Subcutaneous abdominal adipose tissue (tissue), 5 donors: Measurements from ENCODE around the gene BCR.
A peak's percentile ranks its signal among the peaks of the same experiment; 100 is the strongest.

Source experiments
- H3K27ac ChIP-seq: one replicate; pipeline ENCODE4 v1.7.0; 2013; ENCODE audit warnings: low read depth, mild to moderate bottlenecking, inconsistent platforms, low read length, moderate library complexity
- H3K27me3 ChIP-seq, 5 donors: one replicate each; pipeline ENCODE4 v1.7.0; 2013; ENCODE audit warnings: low read length in 5 of 5, inconsistent platforms in 1 of 5; ENCODE audit not compliant: control insufficient read depth in 5 of 5, insufficient read depth in 4 of 5
- H3K36me3 ChIP-seq, 5 donors: one replicate each; pipeline ENCODE4 v1.7.0; 2013; ENCODE audit warnings: low read length in 5 of 5; ENCODE audit not compliant: control insufficient read depth in 5 of 5, insufficient read depth in 5 of 5
- H3K4me1 ChIP-seq, 5 donors: one replicate each; pipeline ENCODE4 v1.7.0; 2013; ENCODE audit warnings: low read length in 5 of 5, mild to moderate bottlenecking in 3 of 5, moderate library complexity in 1 of 5; ENCODE audit not compliant: control insufficient read depth in 5 of 5, insufficient read depth in 5 of 5
- H3K4me3 ChIP-seq, 5 donors: one replicate each; pipeline ENCODE4 v1.7.0; 2013; ENCODE audit warnings: low read length in 5 of 5, low read depth in 1 of 5
- H3K9ac ChIP-seq, 5 donors: one replicate each; pipeline ENCODE4 v1.7.0; 2013; ENCODE audit warnings: low read length in 5 of 5, mild to moderate bottlenecking in 4 of 5, moderate library complexity in 3 of 5
- H3K9me3 ChIP-seq, 5 donors: one replicate each; pipeline ENCODE4 v1.7.0; 2013; ENCODE audit warnings: low read length in 5 of 5; ENCODE audit not compliant: control insufficient read depth in 5 of 5
- donor health status: healthy.
- donor health status: healthy.
- donor health status: healthy.
- donor health status: healthy.
- donor health status: healthy.

BCR gene

DNA sequence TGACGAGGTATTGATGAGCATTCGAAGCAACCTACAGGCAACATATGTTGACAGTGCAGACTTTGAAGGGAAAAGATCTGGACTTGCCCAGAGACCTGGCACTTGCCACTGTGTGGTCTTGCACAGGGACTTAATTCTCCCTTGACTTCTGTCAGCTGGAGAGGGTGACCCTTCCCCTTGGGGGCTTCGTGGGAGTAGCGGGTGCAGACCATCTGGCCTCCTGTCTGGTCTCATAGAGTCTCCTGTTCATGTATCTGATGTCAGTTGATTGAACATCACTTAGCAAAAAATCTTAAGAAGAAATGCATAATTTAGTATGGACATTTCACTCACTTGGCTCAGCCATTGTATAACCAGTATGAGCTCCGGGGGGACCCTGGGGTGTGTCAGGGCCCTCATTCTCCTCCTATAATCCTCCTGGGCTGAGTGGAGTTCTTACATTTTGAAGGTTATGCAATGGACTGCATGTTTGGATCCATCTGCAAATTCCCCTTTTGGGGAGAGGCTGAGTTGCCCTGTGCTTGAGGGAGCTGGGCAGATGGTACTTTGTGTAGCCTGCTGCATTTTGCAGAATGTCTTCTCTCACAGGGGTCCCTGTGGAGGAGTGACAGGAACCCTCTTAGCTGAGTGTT lies 13.0 kb downstream of the BCR start:
- Histone ChIP-seq H3K36me3 (peaks cover 0 to 4% (median 2%) of the 10 kb centered on the region in 5 donors), H3K4me1 (peaks cover 6 to 49% (median 33%) of the 10 kb centered on the region in 5 donors), H3K27ac (peak overlapping the region; percentile 79), H3K9me3 (no peaks in the 10 kb centered on the region), H3K4me3 (no peak overlapping the region), H3K27me3 (no peaks in the 10 kb centered on the region), H3K9ac (peak overlapping the region in 1 of 5 donors; percentile 38)

DNA sequence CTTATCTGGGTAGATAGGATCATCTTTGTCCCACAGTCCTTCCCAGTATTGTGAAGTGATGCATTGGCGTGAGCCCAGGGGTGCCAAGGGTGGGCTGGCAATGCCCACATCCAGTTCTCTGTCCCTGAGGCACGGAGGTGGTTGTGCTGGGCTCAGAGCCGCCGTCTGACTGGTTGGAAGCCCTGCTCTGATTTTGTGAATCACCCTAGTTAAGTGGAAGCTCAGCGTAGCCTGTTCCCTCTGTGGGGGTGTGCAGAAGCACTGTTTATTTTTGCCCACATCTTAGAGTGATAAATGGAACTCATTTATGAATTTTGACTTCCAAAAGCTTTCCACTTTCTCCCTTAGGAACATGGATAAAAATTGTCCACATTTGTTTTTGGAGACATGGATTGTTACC lies 13.6 kb downstream of the BCR start:
- no peak overlapping the region for H3K4me3 ChIP-seq
- H3K4me1 ChIP-seq, result peaks cover 6 to 44% (median 33%) of the 10 kb centered on the region in 5 donors
- H3K27ac ChIP-seq, result peak overlapping the region; percentile 79
- H3K27me3 ChIP-seq, result no peaks in the 10 kb centered on the region
- peak overlapping the region in 1 of 5 donors; percentile 38 for H3K9ac ChIP-seq
- peaks cover 0 to 5% (median 2%) of the 10 kb centered on the region in 5 donors for H3K36me3 ChIP-seq
- no peaks in the 10 kb centered on the region for H3K9me3 ChIP-seq

DNA sequence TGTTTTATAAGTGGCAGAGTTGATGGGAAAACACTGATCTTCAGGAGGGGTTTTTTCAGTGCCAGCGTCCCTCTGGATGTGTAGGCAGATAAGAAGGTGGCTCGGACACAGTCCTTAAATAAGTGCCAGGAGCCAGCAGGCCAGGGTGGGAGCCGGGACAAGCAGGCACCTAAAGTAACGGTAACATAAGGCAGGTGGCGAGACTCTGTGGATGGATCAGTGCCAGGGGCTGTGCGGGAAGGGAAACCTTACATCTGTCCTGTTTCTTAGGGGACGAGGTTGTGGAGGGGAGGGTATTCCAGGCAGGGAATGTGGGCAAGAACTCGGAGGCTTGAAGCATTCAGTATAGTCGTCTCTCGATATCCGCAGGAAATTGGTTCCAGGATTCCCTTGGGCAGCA lies 15.9 kb downstream of the BCR start:
- Histone ChIP-seq H3K36me3 (peaks cover 0 to 7% (median 2%) of the 10 kb centered on the region in 5 donors), H3K9me3 (no peaks in the 10 kb centered on the region), H3K9ac (peak overlapping the region in 1 of 5 donors; percentile 53), H3K27ac (no peak overlapping the region), H3K4me1 (peaks cover 6 to 47% (median 39%) of the 10 kb centered on the region in 5 donors), H3K27me3 (no peaks in the 10 kb centered on the region), H3K4me3 (no peak overlapping the region)

DNA sequence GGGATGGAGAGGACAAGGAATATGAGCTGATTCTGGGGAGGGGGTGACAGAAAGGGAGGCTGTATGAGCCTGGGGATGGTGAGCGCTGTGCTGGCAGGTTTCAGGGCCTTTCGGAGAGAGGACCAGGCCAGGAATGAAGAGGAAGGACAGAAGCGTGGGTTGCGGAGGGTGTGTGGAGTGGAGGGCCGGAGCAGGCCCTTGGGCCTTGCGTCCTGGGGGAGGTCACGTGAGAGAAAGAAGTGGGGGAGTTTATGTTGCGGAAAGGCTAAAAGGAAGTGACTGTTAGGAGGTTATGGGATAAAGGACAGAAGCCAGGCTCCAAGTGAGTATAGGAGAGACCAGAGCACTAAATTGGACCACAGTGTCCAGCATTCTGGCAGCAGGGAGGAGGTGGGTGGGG lies 17.5 kb downstream of the BCR start:
- Histone ChIP-seq H3K4me3 (no peak overlapping the region), H3K27me3 (no peaks in the 10 kb centered on the region), H3K4me1 (peaks cover 2 to 37% (median 31%) of the 10 kb centered on the region in 5 donors), H3K36me3 (peaks cover 0 to 4% (median 0%) of the 10 kb centered on the region in 5 donors), H3K27ac (no peak overlapping the region), H3K9me3 (no peaks in the 10 kb centered on the region), H3K9ac (no peak overlapping the region)

DNA sequence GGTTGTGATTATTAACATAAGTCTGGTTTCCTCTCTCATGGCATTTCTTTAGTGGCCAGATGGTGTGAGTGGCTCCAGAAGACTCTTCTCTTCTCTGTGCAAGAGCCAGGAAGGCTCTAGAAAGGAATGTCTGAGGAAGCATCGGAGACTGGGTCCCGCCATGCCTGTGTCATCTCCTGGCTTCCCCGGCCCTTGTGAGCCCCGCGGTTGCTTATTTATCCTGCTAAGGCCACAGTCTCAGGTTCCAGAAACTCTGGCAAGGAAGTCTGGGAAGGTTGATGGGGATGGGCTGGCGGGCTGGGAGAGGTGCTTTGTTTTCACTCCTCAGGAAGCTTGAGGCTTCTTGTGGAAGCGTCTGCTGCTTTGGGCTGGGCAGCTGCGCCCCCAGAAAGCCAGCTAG lies 18.9 kb downstream of the BCR start:
- H3K9ac ChIP-seq, result no peak overlapping the region
- H3K27me3 ChIP-seq, result no peaks in the 10 kb centered on the region
- H3K36me3 ChIP-seq, result peaks cover 0 to 4% (median 4%) of the 10 kb centered on the region in 5 donors
- no peaks in the 10 kb centered on the region for H3K9me3 ChIP-seq
- H3K4me3 ChIP-seq, result no peak overlapping the region
- no peak overlapping the region for H3K27ac ChIP-seq
- H3K4me1 ChIP-seq, result peaks cover 6 to 36% (median 29%) of the 10 kb centered on the region in 5 donors

DNA sequence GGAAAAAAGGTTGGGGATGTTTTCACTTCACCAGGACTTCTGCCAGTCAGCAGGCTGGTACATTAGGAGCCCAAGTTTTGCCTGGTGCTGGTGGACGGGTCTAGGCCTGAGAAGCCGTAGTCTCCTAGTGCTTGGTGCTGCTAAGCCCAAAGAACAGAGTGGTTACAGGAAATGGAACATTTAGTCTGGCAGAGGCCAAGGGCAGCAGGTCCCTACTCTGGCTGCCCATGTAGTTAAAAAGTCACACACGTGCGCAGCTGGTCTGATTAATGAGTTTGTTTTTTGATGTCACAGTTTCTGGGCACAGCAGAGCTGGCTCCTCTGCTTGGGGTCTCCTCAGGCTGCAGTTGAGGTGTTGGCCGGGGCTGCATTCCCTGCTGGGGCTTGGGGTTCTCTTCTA lies 20.6 kb downstream of the BCR start:
- Histone ChIP-seq H3K4me3 (no peak overlapping the region), H3K27ac (no peak overlapping the region), H3K27me3 (no peaks in the 10 kb centered on the region), H3K9ac (peak overlapping the region in 1 of 5 donors; percentile 25), H3K36me3 (peaks cover 0 to 4% (median 4%) of the 10 kb centered on the region in 5 donors), H3K9me3 (no peaks in the 10 kb centered on the region), H3K4me1 (peaks cover 10 to 46% (median 43%) of the 10 kb centered on the region in 5 donors)

DNA sequence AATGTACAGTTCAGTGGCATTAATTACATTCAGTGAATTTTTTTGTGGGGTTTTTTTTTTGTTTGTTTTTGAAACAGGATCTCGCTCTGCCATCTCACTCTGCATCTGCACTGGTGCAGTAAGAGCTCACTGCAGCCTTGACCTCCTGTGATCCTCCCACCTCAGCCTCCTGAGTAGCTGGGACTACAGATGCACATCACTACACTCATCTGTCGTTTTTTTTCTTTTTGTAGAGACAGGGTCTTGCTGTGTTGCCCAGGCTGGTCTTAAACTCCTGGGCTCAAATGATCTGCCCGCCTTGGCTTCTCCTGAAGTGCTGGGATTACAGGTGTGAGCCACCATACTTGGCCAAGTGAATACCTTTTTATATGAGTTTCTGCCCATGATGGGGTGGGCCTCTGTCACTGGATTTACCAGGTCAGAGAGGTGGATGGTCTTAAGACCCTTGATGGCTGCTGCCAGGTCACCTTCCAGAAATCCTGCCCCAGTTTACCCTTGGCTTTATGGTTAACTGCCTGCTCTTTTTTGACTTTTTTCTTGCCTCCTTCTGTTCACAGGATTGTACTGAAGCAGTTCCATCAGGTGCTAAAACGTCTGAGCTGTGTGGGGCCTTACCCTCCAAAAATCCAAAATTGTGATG lies 22.6 kb downstream of the BCR start:
- H3K36me3 ChIP-seq, result peaks cover 0 to 7% (median 4%) of the 10 kb centered on the region in 5 donors
- H3K9ac ChIP-seq, result no peak overlapping the region
- H3K9me3 ChIP-seq, result no peaks in the 10 kb centered on the region
- H3K27me3 ChIP-seq, result no peaks in the 10 kb centered on the region
- H3K4me1 ChIP-seq, result peaks cover 10 to 43% (median 41%) of the 10 kb centered on the region in 5 donors
- no peak overlapping the region for H3K4me3 ChIP-seq
- H3K27ac ChIP-seq, result peak overlapping the region; percentile 55

DNA sequence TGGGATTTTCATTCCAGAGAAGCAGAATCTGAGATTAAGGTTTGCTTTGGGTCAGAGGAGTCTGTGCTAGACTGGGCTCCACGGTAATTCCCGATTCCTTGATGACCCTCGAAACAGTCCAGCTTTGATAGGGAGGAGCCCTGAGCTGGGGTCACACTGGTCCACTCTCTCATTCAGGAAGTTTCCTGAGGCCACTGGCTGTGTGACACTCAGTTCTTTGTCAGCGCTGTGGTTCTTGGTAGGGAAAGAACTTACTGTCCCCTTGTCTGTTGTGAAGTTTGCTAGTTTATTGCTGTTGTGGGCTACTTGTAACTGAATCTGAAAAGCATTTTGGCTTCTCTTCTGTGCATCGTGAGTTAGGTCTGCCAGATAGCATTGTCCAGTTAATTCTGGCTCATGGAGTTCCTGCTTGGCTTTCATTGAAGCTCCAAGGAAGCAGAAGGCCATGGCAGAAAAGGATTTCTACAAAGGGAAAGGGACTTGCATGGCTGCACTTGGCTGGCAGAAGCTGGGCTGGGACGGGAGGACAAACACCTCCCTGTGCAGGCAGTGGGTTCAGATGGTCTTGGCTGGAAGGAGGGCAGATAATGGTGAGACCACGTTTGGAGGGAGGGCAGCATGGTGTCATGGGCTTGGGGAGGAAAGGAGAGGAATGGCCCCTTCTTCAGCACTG lies 23.3 kb downstream of the BCR start:
- peaks cover 0 to 7% (median 4%) of the 10 kb centered on the region in 5 donors for H3K36me3 ChIP-seq
- H3K4me3 ChIP-seq, result peak overlapping the region in 1 of 5 donors; percentile 29
- no peaks in the 10 kb centered on the region for H3K27me3 ChIP-seq
- H3K9me3 ChIP-seq, result no peaks in the 10 kb centered on the region
- H3K9ac ChIP-seq, result peak overlapping the region in 1 of 5 donors; percentile 8
- peak overlapping the region; percentile 55 for H3K27ac ChIP-seq
- H3K4me1 ChIP-seq, result peaks cover 10 to 41% (median 37%) of the 10 kb centered on the region in 5 donors

DNA sequence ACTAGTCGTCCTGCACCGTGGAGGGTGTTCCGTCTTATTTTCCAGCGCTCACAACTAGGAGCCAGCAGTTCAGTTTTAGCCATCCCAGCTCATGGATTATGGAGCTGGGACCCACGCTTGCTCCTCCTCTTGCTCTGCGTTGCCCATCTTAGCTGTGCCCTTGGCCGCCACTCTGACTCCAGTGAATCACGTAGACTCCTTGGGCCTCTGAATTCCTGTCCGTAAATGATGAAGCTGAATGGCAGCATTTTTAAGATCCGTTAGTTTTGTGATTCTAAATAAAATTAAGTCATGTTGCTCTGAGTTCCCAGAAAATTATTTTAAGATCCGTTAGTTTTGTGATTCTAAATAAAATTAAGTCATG lies 23.8 kb downstream of the BCR start:
- Histone ChIP-seq H3K4me3 (peak overlapping the region in 1 of 5 donors; percentile 29), H3K9ac (no peak overlapping the region), H3K27ac (peak overlapping the region; percentile 55), H3K27me3 (no peaks in the 10 kb centered on the region), H3K9me3 (no peaks in the 10 kb centered on the region), H3K4me1 (peaks cover 10 to 38% (median 36%) of the 10 kb centered on the region in 5 donors), H3K36me3 (peaks cover 0 to 7% (median 4%) of the 10 kb centered on the region in 5 donors)
